Astrocyte of the cerebellum (primary cell): ENCODE measurements around the gene RPGRIP1L.
A peak's percentile ranks its signal among the peaks of the same experiment; 100 is the strongest.

Source experiments
- DNase-seq: peaks from one replicate; pipeline ENCODE4 v3.0.0-alpha.2; 2011; ENCODE audit warnings: low read depth
- H3K4me3 ChIP-seq: 2 replicates; pipeline ENCODE4 v1.5.1; 2011; ENCODE audit warnings: mild to moderate bottlenecking, low read depth, low read length, moderate library complexity
- CTCF ChIP-seq: IDR thresholded peaks from 2 replicates; pipeline ENCODE4 v1.5.1; 2012; ENCODE audit warnings: low read length, low read depth, moderate library complexity, mild to moderate bottlenecking; ENCODE audit errors: missing control alignments
- in situ Hi-C: cut with HindIII; loops from 2 replicates; pipeline ENCODE4 v1.10.0; 2017; ENCODE audit warnings: low sequenced_read_pairs

The RPGRIP1L gene

GRCh38 chr16:53743149-53743566, 39.5 kb upstream of the RPGRIP1L start:
- peak; percentile 67 for TF ChIP-seq CTCF
- no peak overlapping the region for H3K4me3 ChIP-seq
- DNase-seq, result no peak
- in situ Hi-C loops, result no loop called here

- no peak for TF ChIP-seq CTCF
- DNase-seq, result no peak
- in situ Hi-C loops, result no loop called here
- no peak overlapping the region for H3K4me3 ChIP-seq
Observed at GRCh38 chr16:53741546-53741945, 37.9 kb upstream of the RPGRIP1L start.

GRCh38 chr16:53740933-53741531, 37.4 kb upstream of the RPGRIP1L start:
- no peak for TF ChIP-seq CTCF
- in situ Hi-C loops, result no loop called here
- no peak overlapping the region for H3K4me3 ChIP-seq
- no peak for DNase-seq

GRCh38 chr16:53740476-53740875, 36.8 kb upstream of the RPGRIP1L start:
- in situ Hi-C loops, result no loop called here
- DNase-seq, result no peak
- no peak overlapping the region for H3K4me3 ChIP-seq
- TF ChIP-seq CTCF, result no peak

GRCh38 chr16:53737552-53737951, 33.9 kb upstream of the RPGRIP1L start:
- in situ Hi-C loops, result no loop called here
- TF ChIP-seq CTCF, result no peak

GRCh38 chr16:53736297-53736696, 32.6 kb upstream of the RPGRIP1L start:
- in situ Hi-C loops, result no loop called here
- no peak for DNase-seq
- TF ChIP-seq CTCF, result no peak
- H3K4me3 ChIP-seq, result no peak overlapping the region

More at GRCh38 chr16:53737552-53737951, 33.9 kb upstream of the RPGRIP1L start:
- no peak for DNase-seq
- no peak overlapping the region for H3K4me3 ChIP-seq
